ENCODE measurements around the gene DLL3. TPM values are rescaled to one million over a fixed set of nuclear protein-coding genes. Genes with fewer than 3 reads are reported as not detected.

DLL3 gene
- total and polyA plus RNA-seq, 2 experiments from 2014 or later = 9.8 to 15.6 TPM

DNA sequence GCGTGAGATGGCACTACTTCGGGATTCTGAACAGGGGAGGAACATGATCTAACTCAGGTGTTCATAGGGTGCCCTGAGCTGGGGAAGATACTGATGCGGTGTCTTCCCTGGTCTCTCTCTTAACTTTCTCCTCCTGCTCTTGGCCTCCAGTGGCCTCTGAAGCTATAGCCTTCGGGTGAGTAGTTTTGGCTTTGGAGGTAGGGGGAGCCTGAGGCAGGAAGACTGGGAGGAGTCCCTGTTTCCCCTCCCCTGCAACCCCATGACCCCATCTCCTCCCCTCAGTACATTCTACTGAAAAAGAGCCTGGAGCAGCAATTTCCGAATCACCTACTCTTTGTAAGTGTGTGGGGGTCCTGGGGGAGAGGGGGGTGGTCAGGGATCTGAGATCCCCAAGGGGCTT, 19.7 kb downstream of the DLL3 start:
- no peak overlapping the region for H2AFZ ChIP-seq
- peaks cover 31% of the 10 kb centered on the region for H3K36me3 Mint-ChIP-seq (ENCODE audit: low read depth)
- H3K9me3 Mint-ChIP-seq = peaks cover 9% of the 10 kb centered on the region; the same call in 2 of the 3 replicates
- peak overlapping the region; percentile 30; the same call in 1 of the 2 replicates for H3K4me3 ChIP-seq
- H3K4me2 ChIP-seq = peak overlapping the region; percentile 65
- H3K27ac Mint-ChIP-seq = peak overlapping the region; percentile 43; the same call in 1 of the 2 replicates
- H4K20me1 ChIP-seq (replicated peaks; ENCODE audit: insufficient read depth) = 0 out of 2 replicates have a peak, but pooled peaks cover 4% of the 10 kb centered on the region
- H3K36me3 ChIP-seq (ENCODE audit: insufficient read depth) = no peaks in the 10 kb centered on the region; the same call in 1 of the 2 replicates
- H3K27me3 ChIP-seq (ENCODE audit: insufficient read depth) = peaks cover 11% of the 10 kb centered on the region
- H3F3A ChIP-seq (replicated peaks; ENCODE audit: low read depth) = 0 out of 2 replicates have a peak, but pooled peaks cover 14% of the 10 kb centered on the region
- peaks cover 15% of the 10 kb centered on the region; the same call in 1 of the 2 replicates for H3K4me1 ChIP-seq (ENCODE audit: insufficient read depth)
- H3K79me2 ChIP-seq (replicated peaks; ENCODE audit: insufficient read depth) = peaks cover 16% of the 10 kb centered on the region
- H3K9me2 ChIP-seq (ENCODE audit: insufficient read depth) = no peaks in the 10 kb centered on the region
- DNase-seq (ENCODE audit: low spot score) = peak; percentile 44
- H3K27ac ChIP-seq (ENCODE audit: low read depth) = peak overlapping the region; percentile 90
- TF ChIP-seq ZNF462 (CRISPR knock-in tag; IDR thresholded peaks at IDR 0.05) = no peak
- H3K27me3 Mint-ChIP-seq (ENCODE audit: insufficient read depth, low read depth, poor library complexity) = peaks cover 23% of the 10 kb centered on the region
- H3K4me1 Mint-ChIP-seq = peaks cover 25% of the 10 kb centered on the region
- H3K4me3 Mint-ChIP-seq = peak overlapping the region; percentile 63
- no peak for ATAC-seq

DNA sequence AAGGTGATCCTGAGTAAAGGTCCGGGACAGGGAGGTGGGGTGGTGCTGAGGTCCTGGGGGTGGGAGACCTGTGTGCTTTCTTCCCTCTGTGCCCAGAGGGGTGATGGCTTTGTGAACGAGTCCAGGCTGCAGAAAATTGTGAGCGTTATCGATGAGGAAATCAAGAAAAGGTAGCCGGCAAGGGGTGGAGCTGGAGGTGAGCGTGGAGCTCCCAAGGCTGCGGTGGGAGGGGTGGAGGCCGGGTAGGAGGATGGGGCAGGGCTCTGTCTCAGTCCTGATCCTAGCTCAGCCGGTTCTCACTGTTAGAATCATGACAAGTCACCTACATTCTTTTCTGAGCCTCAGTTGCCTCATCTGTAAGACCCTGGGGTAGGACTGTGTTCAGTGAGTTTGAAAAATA, 20.2 kb downstream of the DLL3 start:
- ATAC-seq (no peak), DNase-seq (ENCODE audit: low spot score) (peak; percentile 36)
- Mint-ChIP-seq H3K4me3 (peak overlapping the region; percentile 63), H3K9me3 (peaks cover 9% of the 10 kb centered on the region; the same call in 2 of the 3 replicates), H3K27ac (peak overlapping the region; percentile 43), H3K4me1 (peaks cover 25% of the 10 kb centered on the region), H3K27me3 (ENCODE audit: insufficient read depth, low read depth, poor library complexity) (peaks cover 21% of the 10 kb centered on the region), H3K36me3 (ENCODE audit: low read depth) (peaks cover 31% of the 10 kb centered on the region)
- Histone ChIP-seq H4K20me1 (replicated peaks; ENCODE audit: insufficient read depth) (0 out of 2 replicates have a peak, but pooled peaks cover 4% of the 10 kb centered on the region), H3K27me3 (ENCODE audit: insufficient read depth) (peaks cover 6% of the 10 kb centered on the region), H3F3A (replicated peaks; ENCODE audit: low read depth) (0 out of 2 replicates have a peak, but pooled peaks cover 11% of the 10 kb centered on the region), H3K36me3 (ENCODE audit: insufficient read depth) (no peaks in the 10 kb centered on the region; the same call in 1 of the 2 replicates), H3K4me2 (peak overlapping the region; percentile 65), H3K4me3 (peak overlapping the region; percentile 30; the same call in 1 of the 2 replicates), H3K79me2 (replicated peaks; ENCODE audit: insufficient read depth) (peaks cover 16% of the 10 kb centered on the region), H3K9me2 (ENCODE audit: insufficient read depth) (no peaks in the 10 kb centered on the region), H3K4me1 (ENCODE audit: insufficient read depth) (peaks cover 15% of the 10 kb centered on the region; the same call in 1 of the 2 replicates), H3K27ac (ENCODE audit: low read depth) (peak overlapping the region; percentile 90), H2AFZ (no peak overlapping the region)
- TF ChIP-seq ZNF331 (CRISPR knock-in tag; IDR thresholded peaks at IDR 0.05; ENCODE audit: low read depth) = no peak
- no peak for TF ChIP-seq CREB1 (CRISPR knock-in tag; IDR thresholded peaks at IDR 0.05; ENCODE audit: low read depth)
- TF ChIP-seq ZNF462 (CRISPR knock-in tag; IDR thresholded peaks at IDR 0.05) = no peak
- no peak for TF ChIP-seq NANOG (IDR thresholded peaks at IDR 0.05; ENCODE audit: borderline replicate concordance)
- no peak for TF ChIP-seq ZNF114 (CRISPR knock-in tag; IDR thresholded peaks at IDR 0.05)
- no peak for TF ChIP-seq JUNB (IDR thresholded peaks at IDR 0.05; ENCODE audit: unreplicated experiment)
